ENCODE data around the gene WFS1. TPM values are rescaled to one million over a fixed set of nuclear protein-coding genes. Genes with fewer than 3 reads are reported as not detected.

Gene WFS1
- total and polyA plus RNA-seq, 9 of the 15 experiments (the other 6 are each of a cell fraction or from before 2014, with no cell fraction given): 0.01 to 0.29 (median 0.03) TPM; not detected in 5

- TF ChIP-seq ZNF609 (CRISPR knock-in tag; IDR thresholded peaks at IDR 0.05; ENCODE audit: borderline replicate concordance): no peak
- 0 out of 2 replicates have a peak, but pooled peaks have one; percentile 9 for TF ChIP-seq MTA2 (IDR thresholded peaks at IDR 0.05; ENCODE audit: low read depth)
- 0 out of 2 replicates have a peak, but pooled peaks have one; percentile 15 for TF ChIP-seq CXXC5 (CRISPR knock-in tag; IDR thresholded peaks at IDR 0.05)
- no peak for TF ChIP-seq ARNT (IDR thresholded peaks at IDR 0.05)
- TF ChIP-seq POLR2G (IDR thresholded peaks at IDR 0.05; ENCODE audit: low read depth, low read length): no peak
- TF ChIP-seq PHF21A (IDR thresholded peaks at IDR 0.05; ENCODE audit: borderline replicate concordance, low read depth): peak; percentile 19; the same call in 1 of the 2 replicates
- TF ChIP-seq TCF7 (IDR thresholded peaks at IDR 0.05; ENCODE audit: borderline replicate concordance): no peak
- TF ChIP-seq VEZF1 (CRISPR knock-in tag; IDR thresholded peaks at IDR 0.05): peak; percentile 47
- peak; percentile 86 for TF ChIP-seq TEAD4 (IDR thresholded peaks at IDR 0.05; ENCODE audit: low read length)
- no peak for TF ChIP-seq TEAD4 (CRISPR knock-in tag; IDR thresholded peaks at IDR 0.05; ENCODE audit: borderline replicate concordance)
- TF ChIP-seq PCBP1 (IDR thresholded peaks at IDR 0.05; ENCODE audit: low read depth, low read length, poor library complexity, severe bottlenecking): no peak
- peak in 1 of 2 experiments; percentile 96; a peak in 2 of 4 replicates for TF ChIP-seq RCOR1 (IDR thresholded peaks at IDR 0.05; ENCODE audit: borderline replicate concordance in 1 of 2, low read depth in 2 of 2, low read length in 2 of 2)
- peak in 1 of 2 experiments; percentile 81; a peak in 2 of 4 replicates for TF ChIP-seq HDAC1 (IDR thresholded peaks at IDR 0.05)
- no peak for TF ChIP-seq NFYB (IDR thresholded peaks at IDR 0.05; ENCODE audit: extremely low read depth, insufficient read length)
- TF ChIP-seq ETV5 (CRISPR knock-in tag; IDR thresholded peaks at IDR 0.05; ENCODE audit: low read depth): peak; percentile 87
- no peak for TF ChIP-seq ZBTB17 (CRISPR knock-in tag; IDR thresholded peaks at IDR 0.05)
- no peak for TF ChIP-seq SFPQ (IDR thresholded peaks at IDR 0.05; ENCODE audit: low read depth, low read length)
- TF ChIP-seq NR2C1 (IDR thresholded peaks at IDR 0.05): no peak
- TF ChIP-seq NR2C1 (tag; IDR thresholded peaks at IDR 0.05): peak; percentile 18; the same call in 1 of the 2 replicates
- no peak for TF ChIP-seq MCM7 (IDR thresholded peaks at IDR 0.05)
- TF ChIP-seq NRF1 (conservative IDR thresholded peaks at IDR 0.05 in 1 of 2, IDR thresholded peaks at IDR 0.05 in 1 of 2): no peak
- no peak for TF ChIP-seq ATF1 (CRISPR knock-in tag; IDR thresholded peaks at IDR 0.05)
- no peak for TF ChIP-seq ATF1 (tag; IDR thresholded peaks at IDR 0.05)
Observed at GRCh38 chr4:6278801-6279197, 9.1 kb downstream of the WFS1 start (continued).

Measured in K562 (cell line).